HG02938 (cell line): ENCODE measurements around the gene CES2.

Source experiments
- ATAC-seq: cut with Tn5 transposase; IDR thresholded peaks from one replicate; pipeline ENCODE4 v1.9.1; 2021; ENCODE audit warnings: mild to moderate bottlenecking, moderate library complexity; ENCODE audit not compliant: unreplicated experiment

CES2 gene

DNA sequence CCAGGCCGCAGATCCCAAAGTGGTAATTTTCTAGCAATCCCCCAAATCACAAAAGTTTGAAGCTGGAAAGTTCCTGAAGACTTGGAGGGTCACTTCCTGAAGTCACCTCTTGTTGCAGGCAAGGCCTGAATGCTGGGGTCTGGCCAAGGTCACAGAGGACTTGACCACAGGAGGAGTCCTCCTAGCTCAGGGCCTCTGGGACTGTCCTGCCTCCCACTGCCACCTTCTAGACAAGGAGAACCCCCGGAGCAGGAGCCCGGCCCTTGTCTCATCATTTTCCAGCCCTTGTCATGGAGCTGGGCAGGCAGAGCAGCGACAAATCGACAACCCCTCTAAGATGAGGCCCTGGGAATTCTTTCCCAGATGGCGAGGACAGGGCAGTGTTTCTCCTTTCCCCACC is 17.0 kb upstream of the CES2 start:
- ATAC-seq = no peak

DNA sequence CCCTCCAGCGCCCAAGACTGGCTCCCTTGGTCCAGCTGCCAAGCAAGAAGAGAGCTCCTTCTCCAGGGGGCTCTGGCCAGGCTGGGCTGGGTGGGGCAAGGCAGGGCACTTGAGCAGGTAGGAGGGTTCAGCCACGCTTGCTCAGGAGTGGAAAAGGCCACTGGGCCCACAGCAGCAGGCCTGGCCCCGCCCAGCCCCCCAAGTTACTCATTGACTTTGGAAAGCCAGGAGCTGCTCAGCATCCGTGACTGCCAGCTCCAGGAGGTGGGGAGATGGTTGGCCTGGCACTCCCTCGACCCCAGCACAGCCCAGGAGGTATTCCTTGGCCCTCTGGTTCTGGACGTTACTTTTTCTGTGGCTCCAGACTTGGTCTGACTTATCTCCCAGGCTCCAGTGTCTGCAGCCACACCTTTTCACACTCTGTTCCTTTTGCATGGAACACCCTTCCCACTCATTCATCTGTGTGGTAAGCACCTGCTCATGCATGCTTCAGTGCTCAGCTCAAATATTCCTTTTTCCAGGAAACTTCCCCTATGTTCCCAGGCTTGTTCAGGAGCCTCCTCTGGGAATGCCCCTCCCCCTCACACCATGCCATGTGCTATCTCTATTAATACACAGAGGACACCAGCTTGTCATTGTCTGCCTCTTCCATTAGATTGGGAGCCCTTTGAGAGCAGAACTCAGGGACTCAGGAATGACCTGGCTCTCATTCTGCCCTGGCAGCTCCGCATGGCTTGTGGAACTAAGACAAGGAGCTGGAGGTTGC is 16.3 kb upstream of the CES2 start, which contains the start of gene CDH16:
CDH16 (minus strand) TSS at position 83 of the 766 bp plus-strand sequence. CDS start 820 bp downstream, outside the sequence.
- ATAC-seq = no peak

DNA sequence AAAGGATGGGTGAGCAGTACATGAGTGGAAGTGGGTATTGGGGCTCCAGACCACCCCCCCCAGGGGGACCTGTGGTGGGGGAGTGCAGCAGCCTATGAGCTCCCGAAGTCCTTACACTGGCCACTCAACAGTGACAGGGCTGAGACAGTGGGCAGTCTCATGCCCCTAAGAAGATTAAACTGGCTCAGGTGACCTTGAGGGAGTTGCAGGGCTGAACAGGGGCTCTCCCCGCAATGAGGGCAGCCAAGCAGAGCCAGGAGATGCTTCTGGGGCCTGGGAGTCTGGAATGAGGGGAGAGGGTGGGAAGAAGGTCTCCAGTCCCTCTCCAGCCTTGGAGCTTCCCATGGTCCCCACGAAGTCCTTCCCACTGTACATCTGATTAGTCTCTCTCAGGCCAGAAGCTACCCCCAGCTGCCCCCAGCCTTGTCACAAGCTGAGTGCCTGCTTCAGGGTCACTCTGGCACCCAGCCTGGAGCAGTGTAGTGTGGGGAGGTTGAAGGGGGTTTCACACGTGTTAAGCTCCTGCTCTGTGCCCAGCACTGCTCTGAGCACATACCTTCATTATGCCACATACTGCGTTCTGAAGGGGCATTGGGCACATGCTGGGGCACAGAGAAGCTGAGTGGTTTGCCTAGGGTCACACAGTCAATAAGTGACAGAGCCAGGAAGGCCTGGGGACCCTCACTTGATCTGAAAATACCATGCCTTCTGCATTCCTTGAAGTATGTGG is 15.6 kb upstream of the CES2 start:
- ATAC-seq = no peak

DNA sequence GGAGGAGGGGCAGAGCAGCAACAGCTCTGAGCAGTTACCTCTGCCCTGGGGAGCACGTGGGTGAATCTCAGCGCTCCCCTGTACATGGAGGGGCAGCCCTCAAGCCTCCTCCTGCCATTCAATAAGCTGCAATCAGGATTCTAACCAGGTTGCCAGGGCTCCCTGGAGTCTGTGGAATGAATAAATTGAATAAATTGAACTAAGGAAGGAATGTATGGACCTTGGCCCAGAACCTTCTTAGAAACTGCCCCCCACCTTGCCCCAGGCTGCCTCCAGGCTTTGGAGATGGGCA is 15.1 kb upstream of the CES2 start:
- ATAC-seq = no peak

DNA sequence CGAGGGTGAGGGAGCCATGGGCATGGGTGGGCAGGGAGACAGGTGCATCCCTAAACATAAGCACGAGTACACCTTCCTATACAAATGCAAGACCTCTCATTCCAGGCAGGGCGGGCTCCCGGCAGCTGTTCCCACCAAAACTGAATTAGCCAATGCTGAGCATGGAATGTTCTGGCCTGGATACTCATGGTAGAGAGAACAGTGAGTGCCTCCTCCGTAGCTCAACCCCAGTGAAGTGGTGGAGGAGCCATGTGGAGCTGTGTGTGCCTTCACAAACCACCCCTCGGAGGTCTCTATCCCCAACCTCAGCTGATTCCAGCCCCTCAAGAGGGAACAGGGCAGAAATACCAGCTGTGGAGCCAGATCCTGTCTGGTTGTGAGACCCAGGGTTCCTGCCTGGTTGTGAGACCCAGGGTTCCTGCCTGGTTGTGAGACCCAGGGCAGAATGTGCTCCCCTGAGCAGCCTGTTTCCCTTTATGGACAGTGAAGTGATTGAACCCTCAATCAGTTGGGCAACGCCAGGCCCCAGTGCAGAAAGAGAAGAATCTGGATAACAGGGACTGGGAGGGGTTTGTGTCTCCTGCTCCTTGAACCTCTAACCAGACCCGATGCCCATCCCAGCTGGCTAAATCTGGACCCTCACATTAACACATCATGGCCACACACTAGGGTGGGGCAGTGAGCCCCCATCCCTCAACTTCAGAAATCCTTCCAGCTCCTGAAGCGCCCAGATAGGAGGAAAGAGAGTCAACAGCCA is 14.2 kb upstream of the CES2 start:
- no peak for ATAC-seq

- no peak for ATAC-seq
These were observed 13.4 kb upstream of the CES2 start for GRCh38 chr16:66921729-66922450.

- no peak for ATAC-seq
These were observed 12.0 kb upstream of the CES2 start for GRCh38 chr16:66923247-66923731.

DNA sequence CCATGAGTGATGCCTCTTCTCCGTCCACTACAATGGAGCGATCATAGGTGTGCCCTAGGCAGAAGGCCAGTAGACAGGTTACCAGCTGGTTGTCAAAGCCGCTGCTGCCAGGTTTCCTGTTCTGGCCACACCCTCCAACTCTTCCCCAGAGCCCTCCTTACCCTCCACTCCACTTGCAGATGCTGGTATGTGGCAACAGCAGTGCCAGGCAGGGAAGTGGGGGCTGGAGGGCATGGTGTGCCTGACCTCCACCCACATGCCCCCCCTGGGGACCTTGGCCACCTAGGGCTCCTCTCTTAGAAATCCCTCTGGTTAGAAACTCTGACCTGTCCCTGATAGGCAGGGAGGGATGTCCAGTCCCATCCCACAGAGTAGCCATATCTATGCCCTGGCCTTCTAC is 11.4 kb upstream of the CES2 start:
- ATAC-seq = no peak

DNA sequence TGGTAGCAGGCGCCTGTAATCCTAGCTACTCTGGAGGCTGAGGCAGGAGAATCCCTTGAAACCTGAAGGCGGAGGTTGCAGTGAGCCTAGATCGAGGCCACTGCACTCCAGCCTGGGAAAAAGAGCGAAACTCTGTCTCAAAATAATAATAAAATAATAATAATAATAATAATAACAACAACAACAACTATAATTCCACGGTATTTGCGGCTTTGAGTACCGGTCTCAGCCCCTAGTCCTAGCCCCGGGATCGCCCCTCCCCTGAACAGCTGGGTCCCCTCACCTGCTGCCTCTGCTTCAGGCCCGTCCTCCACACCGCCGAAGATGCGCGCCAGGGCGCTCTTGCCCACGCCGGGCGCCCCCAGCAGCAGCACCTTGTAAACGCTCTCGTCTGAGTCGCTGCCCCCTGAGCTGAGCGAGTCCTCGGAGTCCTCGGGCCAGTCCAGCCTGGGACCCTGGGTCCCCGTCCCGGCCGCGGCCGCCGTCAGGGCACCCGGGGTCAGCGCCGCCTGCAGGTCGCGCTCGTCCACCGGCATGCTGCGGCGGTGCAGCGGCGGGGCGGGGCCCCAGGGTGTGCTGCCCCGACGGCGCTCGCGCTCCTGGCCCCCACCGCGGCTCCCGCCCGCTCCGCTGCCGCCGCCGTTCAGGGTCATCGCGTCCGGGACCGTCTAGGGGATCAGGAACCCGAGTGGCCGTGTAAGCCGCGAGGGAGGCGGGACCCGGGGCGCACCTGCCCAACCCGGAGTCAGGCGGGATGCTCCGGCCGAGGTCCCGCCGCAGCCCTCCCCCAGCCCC is 10.6 kb upstream of the CES2 start:
- ATAC-seq = no peak

DNA sequence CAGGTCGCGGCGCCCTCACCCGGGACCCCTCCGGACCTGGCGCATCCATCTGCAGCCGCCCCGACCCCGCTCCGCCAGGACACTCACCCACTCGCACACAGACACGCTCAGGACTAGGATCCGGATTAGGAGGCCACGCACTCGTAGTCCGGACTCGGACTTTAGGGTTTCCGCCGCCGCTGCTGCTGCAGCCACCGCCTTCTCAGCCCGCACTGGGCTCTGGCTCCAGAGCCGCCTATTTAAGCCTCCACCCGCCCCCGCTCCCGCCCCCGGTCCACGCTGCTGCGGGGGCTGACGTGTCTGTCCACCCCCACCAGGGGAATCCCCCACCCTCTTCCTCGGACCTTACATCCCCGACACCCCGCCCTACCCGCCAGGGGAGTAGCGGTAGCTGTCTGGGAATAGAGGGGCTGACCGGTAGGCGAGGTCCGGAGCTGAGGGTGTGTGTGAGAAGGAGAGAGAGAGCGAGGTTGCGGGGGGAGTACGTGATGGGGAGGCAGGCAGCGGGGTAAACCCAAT is 9.9 kb upstream of the CES2 start, which contains the start of gene RRAD:
RRAD (minus strand) TSS at position 214 of the 519 bp plus-strand sequence. CDS start 356 bp downstream, outside the sequence.
- no peak for ATAC-seq

DNA sequence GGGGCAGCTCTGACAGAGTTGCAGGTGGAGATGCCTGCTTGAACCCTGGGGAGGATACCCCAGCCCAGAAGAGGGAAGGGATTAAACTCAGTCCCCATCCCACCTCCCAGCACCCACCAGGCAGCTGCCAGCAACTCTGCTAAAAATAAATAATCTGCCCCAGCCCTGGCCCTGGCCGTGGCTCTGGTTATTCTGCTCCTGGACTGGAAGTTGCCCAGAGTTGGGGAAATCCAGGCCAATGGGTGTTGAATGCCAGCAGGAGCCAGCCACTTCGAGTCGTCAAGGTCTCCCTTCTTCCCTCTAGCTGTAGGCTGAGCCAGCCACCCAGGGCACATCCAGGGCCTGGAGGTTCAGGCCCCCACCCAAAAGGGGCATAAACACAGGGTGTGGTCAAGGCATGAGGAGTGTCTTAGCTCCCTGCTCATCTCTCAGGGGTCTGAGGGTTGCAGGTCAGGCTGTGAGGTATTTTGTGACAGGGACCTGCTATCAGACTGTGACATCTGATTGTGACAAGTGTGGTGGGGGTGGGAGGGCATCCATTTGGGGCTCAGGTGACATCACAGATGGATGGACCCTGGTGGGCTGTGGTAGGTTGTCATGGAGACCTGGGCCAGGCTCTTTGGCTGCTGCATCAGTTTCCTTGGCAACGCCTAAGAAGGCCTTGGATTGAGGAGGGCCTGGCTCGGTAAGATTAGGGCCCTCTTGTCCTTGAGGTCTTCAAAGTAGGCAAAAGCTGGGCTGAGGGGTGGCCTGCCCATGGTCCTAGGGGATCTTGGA is 9.0 kb upstream of the CES2 start:
- ATAC-seq = no peak

DNA sequence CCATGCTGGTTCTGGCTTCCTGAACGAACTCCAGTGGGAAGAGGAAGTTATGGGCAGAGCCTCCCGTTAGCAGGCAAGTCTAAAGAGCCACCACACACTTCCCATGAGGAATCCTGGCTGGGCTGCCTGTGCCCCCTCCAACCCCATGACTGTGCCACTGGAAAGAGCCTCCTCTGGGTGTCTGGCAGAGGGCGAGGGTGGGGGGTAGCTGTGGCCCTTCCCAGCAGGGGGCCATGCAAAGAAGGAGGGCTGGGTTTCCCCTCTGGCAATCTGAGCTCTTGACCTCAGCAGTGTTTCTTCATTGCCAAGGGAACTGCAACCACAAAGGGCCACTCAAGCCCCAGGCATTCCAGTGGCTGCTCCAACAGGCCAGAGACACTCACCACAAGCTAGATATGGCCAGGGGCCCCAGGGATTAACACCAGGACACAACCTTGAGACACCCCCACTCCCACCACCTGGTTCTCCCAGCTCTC is 8.3 kb upstream of the CES2 start:
- no peak for ATAC-seq

- no peak for ATAC-seq
These were observed 7.2 kb upstream of the CES2 start for GRCh38 chr16:66927918-66928649.

DNA sequence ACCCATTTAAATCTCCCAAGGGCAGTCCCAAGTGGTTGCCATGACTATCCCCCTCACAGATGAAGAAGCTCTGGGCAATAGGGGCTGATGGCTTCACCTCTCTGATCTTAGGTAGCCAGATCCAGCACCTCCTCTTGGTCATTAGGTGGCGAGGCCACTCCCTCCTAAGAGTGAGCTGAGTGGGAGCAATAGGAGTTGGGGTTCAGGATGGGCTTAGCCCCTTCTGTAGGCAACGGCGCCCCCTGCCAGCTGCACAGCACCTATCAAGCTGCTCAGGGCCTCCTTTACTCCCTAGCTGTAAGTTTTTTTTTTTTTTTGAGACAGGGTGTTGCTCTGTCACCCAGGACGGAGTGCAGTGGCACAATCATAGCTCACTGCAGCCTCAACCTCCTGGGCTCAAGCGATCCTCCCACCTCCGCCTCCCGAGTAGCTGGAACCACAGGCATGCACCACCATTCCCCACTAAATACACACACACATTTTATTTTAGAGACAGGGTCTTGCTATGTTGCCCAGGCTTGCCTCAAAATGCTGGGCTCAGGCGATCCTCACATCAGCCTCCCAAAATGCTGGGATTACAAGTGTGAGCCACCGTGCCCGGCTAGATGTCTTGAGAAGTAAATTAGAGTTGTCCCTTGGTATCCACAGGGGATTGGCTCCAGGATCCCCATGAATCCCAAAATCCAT is 6.5 kb upstream of the CES2 start:
- ATAC-seq = no peak

DNA sequence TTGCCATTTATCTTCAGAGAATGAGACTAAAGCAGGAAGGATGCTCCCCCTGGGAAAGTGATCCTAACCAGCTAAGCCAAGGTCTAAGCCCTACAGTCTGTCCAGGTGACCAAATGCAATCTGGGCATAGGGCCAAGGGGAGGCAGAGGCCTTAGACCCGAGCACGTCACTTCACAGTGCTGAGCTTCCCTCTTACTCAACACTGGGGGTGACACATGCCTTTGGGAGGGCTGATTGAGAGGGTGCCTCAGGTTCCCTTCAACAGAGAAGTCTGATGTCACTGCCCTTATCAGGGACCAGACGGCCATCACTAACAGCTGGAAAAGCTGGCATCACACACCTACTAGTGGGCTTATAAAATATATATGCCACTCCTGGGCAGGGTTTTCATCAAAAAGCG is 5.1 kb upstream of the CES2 start:
- ATAC-seq = no peak

DNA sequence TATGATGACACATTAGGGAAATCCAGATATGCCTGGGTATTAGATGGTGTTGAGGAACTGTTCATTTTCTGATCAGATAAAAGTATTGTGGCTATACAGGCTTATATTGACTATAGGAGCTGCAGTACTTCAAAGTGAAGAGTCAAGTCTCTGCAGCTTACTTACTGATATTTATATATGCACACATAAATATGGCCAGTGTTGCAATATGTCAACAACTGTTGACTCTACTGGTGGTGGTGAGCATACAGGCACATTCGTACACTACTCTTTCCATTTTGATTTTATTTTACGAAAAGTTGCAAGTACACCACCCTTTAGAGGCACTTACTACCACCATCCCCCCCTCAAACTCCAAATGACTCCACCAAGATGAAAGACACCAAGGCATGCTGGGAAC is 3.7 kb upstream of the CES2 start:
- no peak for ATAC-seq

- ATAC-seq = no peak
These were observed 3.2 kb upstream of the CES2 start for GRCh38 chr16:66932076-66932475.

DNA sequence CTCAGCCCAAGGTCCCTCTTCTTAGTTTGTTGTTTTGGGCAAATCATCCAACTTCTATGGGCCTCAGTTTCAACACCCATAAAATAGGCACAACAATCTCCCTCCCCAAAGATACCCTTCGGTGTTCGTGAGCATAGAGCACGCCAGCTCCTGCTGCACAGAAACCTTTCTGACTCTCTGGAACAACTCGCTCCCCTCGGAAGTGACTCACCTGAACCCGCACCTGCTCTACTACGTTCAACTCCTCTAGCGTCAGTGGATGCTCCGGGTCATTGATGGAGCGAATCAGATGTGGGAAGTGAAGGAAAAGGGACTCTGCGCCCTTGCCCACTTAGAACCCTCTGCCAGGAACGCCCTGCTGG is 1.6 kb upstream of the CES2 start:
- ATAC-seq = peak; percentile 6
